Esophagus squamous epithelium (tissue), 4 donors: ENCODE measurements around the gene KCNK18.

ENCODE experiments used
- POLR2A ChIP-seq, 4 donors: fragments of 450-650 bp; IDR thresholded peaks; one replicate each; pipeline ENCODE4 v1.6.1; 2017; ENCODE audit warnings: antibody characterized with exemption in 4 of 4, mild to moderate bottlenecking in 4 of 4, moderate library complexity in 3 of 4
- TF ChIP-seq, protein P1 (sequence below), 6 experiments: fragments of 450-650 bp in 4 of 6; fragments of 200-600 bp in 2 of 6; sonication (generic) in 2 of 6; IDR thresholded peaks; one replicate each; pipeline ENCODE4 v1.5.1; 2016 to 2019; ENCODE audit warnings: antibody characterized with exemption in 6 of 6, mild to moderate bottlenecking in 4 of 6, moderate library complexity in 4 of 6

DNA sequence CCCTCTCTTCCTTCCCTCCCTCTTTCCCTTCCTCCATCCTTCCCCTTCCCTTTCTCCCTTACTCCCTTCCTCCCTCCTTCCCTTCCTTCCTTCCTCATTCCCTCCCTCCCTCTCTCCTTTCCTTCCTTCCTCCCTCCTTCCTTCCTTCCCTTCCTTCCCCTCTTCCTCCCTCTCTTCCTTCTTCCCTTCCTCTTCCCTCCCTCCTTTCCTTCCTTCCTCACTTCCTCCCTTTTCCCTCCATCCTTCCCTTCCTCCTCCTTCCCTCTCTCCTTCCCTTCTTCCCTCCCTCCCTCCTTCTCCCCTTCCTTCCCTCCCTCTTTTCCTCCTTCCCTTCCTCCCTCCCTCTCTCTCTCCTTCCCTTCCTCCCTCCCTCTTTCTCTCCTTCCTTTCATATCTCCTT, 30.9 kb downstream of the KCNK18 start:
- TF ChIP-seq, protein P1, sequence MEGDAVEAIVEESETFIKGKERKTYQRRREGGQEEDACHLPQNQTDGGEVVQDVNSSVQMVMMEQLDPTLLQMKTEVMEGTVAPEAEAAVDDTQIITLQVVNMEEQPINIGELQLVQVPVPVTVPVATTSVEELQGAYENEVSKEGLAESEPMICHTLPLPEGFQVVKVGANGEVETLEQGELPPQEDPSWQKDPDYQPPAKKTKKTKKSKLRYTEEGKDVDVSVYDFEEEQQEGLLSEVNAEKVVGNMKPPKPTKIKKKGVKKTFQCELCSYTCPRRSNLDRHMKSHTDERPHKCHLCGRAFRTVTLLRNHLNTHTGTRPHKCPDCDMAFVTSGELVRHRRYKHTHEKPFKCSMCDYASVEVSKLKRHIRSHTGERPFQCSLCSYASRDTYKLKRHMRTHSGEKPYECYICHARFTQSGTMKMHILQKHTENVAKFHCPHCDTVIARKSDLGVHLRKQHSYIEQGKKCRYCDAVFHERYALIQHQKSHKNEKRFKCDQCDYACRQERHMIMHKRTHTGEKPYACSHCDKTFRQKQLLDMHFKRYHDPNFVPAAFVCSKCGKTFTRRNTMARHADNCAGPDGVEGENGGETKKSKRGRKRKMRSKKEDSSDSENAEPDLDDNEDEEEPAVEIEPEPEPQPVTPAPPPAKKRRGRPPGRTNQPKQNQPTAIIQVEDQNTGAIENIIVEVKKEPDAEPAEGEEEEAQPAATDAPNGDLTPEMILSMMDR (IDR thresholded peaks at IDR 0.05) = no peak
- TF ChIP-seq POLR2A (IDR thresholded peaks at IDR 0.05) = no peak
